IPS-20b (cell line): ENCODE measurements around the gene PPP1R12B.
"Not testable (repeated sequence)": the region's sequence is repeated elsewhere in the genome, so short reads cannot be mapped to it uniquely, and the experiment has no call there.

Source experiments
- H3K27ac ChIP-seq: one replicate; pipeline ENCODE4 v1.5.1; 2013; ENCODE audit warnings: low read length
- H3K27me3 ChIP-seq: 2 replicates; pipeline ENCODE4 v1.6.1; 2013; ENCODE audit warnings: mild to moderate bottlenecking, low read length, inconsistent platforms; ENCODE audit not compliant: insufficient read depth
- H3K36me3 ChIP-seq: 2 replicates; pipeline ENCODE4 v1.6.1; 2013; ENCODE audit warnings: low read depth, mild to moderate bottlenecking, inconsistent platforms, low read length, moderate library complexity; ENCODE audit not compliant: insufficient read depth
- H3K4me1 ChIP-seq: 2 replicates; pipeline ENCODE4 v1.6.1; 2013; ENCODE audit warnings: mild to moderate bottlenecking, control low read depth, inconsistent platforms, low read length, moderate library complexity; ENCODE audit not compliant: insufficient read depth
- H3K4me3 ChIP-seq: 2 replicates; pipeline ENCODE4 v1.5.1; 2013; ENCODE audit warnings: mild to moderate bottlenecking, low read length, inconsistent platforms
- H3K9ac ChIP-seq: 2 replicates; pipeline ENCODE4 v1.6.1; 2013; ENCODE audit warnings: low read depth, mild to moderate bottlenecking, inconsistent platforms, low read length, moderate library complexity
- H3K9me3 ChIP-seq: 2 replicates; pipeline ENCODE4 v1.6.1; 2013; ENCODE audit warnings: mild to moderate bottlenecking, low read depth, low read length, inconsistent platforms; ENCODE audit not compliant: insufficient read depth

The PPP1R12B gene

GRCh38 chr1:202526056-202526455, 177.6 kb downstream of the PPP1R12B start:
- not testable (repeated sequence) for H3K9me3 ChIP-seq, H3K27ac ChIP-seq, H3K36me3 ChIP-seq, H3K4me3 ChIP-seq, H3K27me3 ChIP-seq, H3K4me1 ChIP-seq, H3K9ac ChIP-seq

DNA sequence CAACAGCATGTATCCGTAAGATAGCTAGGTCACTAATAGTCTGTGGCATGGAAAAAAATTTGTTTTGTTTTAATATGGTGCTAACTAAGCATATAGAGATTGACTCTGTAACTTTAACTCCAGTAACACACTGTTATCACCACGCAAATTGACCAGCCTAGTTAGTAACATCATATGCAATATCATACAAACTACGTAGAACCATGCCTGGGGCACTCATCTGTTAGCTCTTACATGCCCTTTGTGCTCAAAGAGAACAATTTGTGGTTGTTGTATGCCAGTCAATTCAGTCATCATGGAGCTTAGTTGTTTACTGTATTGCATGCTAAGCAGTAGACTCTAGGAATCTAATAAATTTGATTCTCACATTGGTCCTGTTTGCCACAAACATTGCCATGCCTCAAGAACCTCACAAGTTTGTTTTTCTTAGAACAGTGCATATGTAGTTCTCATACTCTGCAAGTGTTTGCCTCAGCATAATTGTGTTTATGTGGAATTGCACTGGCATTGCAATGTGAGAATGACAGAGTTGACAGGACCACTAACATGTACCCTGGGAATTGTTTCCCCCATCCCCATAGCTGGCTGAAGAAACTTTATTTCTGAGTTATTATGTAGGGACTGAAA, 179.7 kb downstream of the PPP1R12B start:
- H3K27ac ChIP-seq, H3K4me1 ChIP-seq, H3K4me3 ChIP-seq, H3K9ac ChIP-seq, H3K27me3 ChIP-seq, H3K9me3 ChIP-seq, H3K36me3 ChIP-seq: not testable (repeated sequence)

GRCh38 chr1:202530686-202531085, 182.2 kb downstream of the PPP1R12B start:
- not testable (repeated sequence) for H3K36me3 ChIP-seq, H3K4me1 ChIP-seq, H3K9me3 ChIP-seq, H3K9ac ChIP-seq, H3K4me3 ChIP-seq, H3K27me3 ChIP-seq, H3K27ac ChIP-seq

DNA sequence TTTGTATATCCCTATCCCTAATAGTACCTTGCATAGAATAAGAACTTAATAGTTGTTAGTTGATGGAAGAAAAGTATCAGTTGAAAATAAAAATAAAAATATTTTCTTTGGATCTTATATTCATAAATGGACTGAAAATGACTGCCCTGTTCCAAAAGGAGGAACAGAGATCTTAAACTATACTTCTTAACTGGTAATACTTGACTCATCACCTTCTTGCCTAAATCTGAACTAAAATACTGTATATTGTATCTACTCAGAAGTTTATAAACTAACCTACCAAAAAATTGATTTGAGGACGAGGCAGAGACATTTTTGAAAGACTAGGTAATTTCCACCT, 182.9 kb downstream of the PPP1R12B start:
- Histone ChIP-seq H3K27ac (no peak overlapping the region), H3K36me3 (no peaks in the 10 kb centered on the region), H3K4me3 (no peak overlapping the region), H3K9me3 (no peaks in the 10 kb centered on the region), H3K4me1 (no peaks in the 10 kb centered on the region), H3K27me3 (no peaks in the 10 kb centered on the region), H3K9ac (no peak overlapping the region)

- not testable (repeated sequence) for H3K4me1 ChIP-seq, H3K36me3 ChIP-seq, H3K9ac ChIP-seq, H3K9me3 ChIP-seq, H3K4me3 ChIP-seq, H3K27me3 ChIP-seq, H3K27ac ChIP-seq
These were observed 183.5 kb downstream of the PPP1R12B start for GRCh38 chr1:202531812-202532616.

- not testable (repeated sequence) for H3K27ac ChIP-seq, H3K9me3 ChIP-seq
These were observed 190.7 kb downstream of the PPP1R12B start for GRCh38 chr1:202539166-202539574.

DNA sequence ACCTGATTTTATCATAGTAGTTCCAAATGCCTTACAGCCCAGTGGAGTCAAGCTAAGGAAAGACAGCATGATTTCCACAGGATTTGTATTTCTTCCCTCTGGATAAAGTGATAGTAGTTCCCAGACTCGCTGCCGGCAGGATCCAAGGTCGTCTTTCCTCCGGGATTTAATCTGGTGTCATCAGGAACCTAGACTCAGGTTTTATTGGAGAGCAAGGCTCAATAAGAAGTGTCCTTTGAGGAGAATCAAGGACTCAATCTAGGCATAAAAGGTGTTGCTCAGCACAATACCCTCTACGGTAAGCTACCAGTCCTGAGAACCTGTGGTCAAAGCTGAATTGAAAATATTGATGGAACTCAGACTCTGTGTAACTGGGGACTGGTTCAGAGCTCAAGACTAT, 191.1 kb downstream of the PPP1R12B start:
- H3K27ac ChIP-seq, H3K27me3 ChIP-seq, H3K36me3 ChIP-seq, H3K9me3 ChIP-seq, H3K4me3 ChIP-seq, H3K9ac ChIP-seq: not testable (repeated sequence)
- peaks cover 20% of the 10 kb centered on the region for H3K4me1 ChIP-seq

More at GRCh38 chr1:202539166-202539574, 190.7 kb downstream of the PPP1R12B start:
- peaks cover 20% of the 10 kb centered on the region for H3K4me1 ChIP-seq
- H3K4me3 ChIP-seq, H3K9ac ChIP-seq, H3K36me3 ChIP-seq, H3K27me3 ChIP-seq: not testable (repeated sequence)

DNA sequence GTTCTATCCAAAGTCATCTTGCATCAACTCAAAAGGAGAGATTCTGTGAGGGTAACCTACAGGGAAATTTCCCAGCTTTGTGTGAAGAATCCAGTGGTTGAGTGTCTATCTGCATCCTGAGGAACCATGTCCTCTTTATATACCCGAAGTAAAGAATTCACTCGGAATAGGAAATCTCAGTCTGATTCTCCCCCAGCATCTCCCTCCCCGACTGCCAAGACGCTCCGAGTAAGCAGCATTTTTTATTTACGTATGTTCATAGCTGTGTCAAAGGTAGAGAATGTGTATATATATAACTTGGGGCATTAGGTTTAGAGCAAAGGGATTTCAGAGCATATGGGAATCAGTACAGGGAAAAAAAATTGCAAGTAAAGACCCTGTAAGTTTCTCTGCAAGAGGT, 191.5 kb downstream of the PPP1R12B start:
- Histone ChIP-seq H3K4me3 (no peak overlapping the region), H3K27ac (no peak overlapping the region), H3K4me1 (peaks cover 20% of the 10 kb centered on the region), H3K9ac (no peak overlapping the region), H3K27me3 (no peaks in the 10 kb centered on the region), H3K9me3 (no peaks in the 10 kb centered on the region), H3K36me3 (no peaks in the 10 kb centered on the region)

DNA sequence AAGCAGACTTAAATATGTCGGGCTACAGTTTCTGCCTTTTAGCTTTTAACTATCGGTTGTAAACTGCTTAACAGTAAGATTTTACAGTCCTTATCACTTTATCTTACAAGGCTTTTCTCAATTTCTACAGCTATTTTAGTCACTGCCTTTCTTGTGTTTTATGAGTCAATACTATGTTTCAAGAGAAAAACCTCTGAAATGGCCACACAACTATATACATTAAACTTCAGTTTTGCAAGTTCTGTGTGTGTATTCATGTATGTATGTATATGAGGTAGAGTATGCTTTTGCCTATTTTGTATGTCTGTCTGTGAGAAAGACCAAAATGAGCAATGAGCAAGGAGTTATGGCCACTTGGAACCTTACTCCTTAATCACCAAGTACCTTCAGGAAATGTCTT, 191.9 kb downstream of the PPP1R12B start:
- Histone ChIP-seq H3K27ac (no peak overlapping the region), H3K4me1 (peaks cover 20% of the 10 kb centered on the region), H3K9me3 (no peaks in the 10 kb centered on the region), H3K4me3 (no peak overlapping the region), H3K9ac (no peak overlapping the region), H3K27me3 (no peaks in the 10 kb centered on the region), H3K36me3 (no peaks in the 10 kb centered on the region)

- H3K36me3 ChIP-seq, H3K4me3 ChIP-seq, H3K27ac ChIP-seq, H3K27me3 ChIP-seq, H3K9me3 ChIP-seq, H3K9ac ChIP-seq: not testable (repeated sequence)
- H3K4me1 ChIP-seq: peaks cover 20% of the 10 kb centered on the region
These were observed 192.4 kb downstream of the PPP1R12B start for GRCh38 chr1:202540858-202541257.

DNA sequence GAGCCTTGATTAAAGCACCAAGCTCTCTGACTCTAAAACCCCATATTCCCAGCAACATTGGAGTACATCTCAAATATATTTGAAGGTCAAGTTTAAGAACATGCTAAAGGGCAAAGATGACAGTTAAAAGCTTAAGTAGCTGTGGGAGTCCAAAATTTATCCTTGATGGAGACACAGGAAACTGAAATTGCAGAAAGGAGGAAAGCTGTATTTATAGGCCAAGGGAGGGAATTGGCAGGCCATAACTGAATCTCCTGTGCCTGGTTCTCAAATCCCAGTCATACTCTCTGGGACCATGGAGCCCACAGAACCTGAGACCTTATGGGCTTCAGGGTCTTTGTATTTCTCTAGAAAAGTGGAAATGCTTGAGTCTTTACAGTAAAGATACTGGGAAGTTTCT, 193.9 kb downstream of the PPP1R12B start:
- not testable (repeated sequence) for H3K36me3 ChIP-seq, H3K27ac ChIP-seq, H3K27me3 ChIP-seq, H3K9ac ChIP-seq, H3K4me3 ChIP-seq, H3K9me3 ChIP-seq
- peaks cover 20% of the 10 kb centered on the region for H3K4me1 ChIP-seq

DNA sequence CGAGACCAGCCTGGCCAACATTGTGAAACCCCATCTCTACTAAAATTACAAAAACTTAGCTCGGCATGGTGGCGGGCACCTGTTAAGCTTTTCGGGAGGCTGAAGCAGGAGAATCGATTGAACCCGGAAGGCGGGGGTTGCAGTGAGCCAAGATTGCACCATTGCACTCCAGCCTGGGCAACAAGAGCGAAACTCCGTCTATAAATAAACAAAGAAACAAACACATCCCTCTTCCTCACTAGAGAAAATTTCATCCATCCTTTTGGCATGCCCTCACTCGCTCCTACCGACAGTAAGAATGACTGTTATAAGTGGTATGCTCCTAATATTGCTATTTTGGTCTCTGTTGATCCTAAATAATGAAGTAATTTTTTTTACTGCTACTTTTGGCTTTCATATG, 195.0 kb downstream of the PPP1R12B start:
- H3K27me3 ChIP-seq, H3K9ac ChIP-seq, H3K9me3 ChIP-seq, H3K36me3 ChIP-seq, H3K4me3 ChIP-seq, H3K27ac ChIP-seq: not testable (repeated sequence)
- peaks cover 20% of the 10 kb centered on the region for H3K4me1 ChIP-seq
